Ishikawa (cell line): ENCODE data around the gene MAGEF1.

ENCODE experiments used
- EP300 ChIP-seq: IDR thresholded peaks from 2 replicates; pipeline ENCODE4 v1.6.1; 2012; ENCODE audit warnings: borderline replicate concordance
- TF ChIP-seq, protein P1 (sequence below): IDR thresholded peaks from 2 replicates; pipeline ENCODE4 v1.6.1; 2012; ENCODE audit warnings: low read depth, mild to moderate bottlenecking

DNA sequence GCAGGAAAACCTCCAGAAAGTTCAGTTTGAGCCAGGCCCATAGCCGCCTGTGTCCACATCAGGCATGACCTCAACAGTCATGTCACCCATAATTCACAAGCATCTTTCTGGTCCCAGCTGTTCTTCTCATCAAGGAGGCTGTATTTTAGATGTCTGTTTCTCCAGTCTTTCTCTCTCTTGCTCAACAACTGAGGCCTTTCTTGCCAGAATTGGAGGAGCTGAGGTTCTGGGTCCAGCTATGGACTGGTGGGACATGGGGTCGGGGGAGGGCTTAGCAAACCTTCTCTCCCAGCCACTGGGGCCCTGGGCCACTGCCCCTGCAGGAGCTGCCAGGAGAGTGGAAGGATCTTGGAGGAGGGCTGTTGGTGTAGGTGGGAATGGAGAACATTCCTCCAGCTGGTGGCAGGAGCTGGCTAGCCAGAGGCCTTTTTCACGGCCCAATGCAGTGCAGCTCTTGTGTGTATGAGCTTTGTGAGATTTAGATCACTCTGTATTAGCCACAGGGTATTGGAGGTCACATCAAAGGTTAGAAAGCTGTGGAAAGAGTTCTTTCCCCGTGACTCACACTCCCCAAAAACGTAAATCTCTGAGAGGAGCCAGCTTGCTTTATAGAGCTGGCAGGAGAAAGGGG is 23.5 kb downstream of the MAGEF1 start:
- TF ChIP-seq, protein P1, sequence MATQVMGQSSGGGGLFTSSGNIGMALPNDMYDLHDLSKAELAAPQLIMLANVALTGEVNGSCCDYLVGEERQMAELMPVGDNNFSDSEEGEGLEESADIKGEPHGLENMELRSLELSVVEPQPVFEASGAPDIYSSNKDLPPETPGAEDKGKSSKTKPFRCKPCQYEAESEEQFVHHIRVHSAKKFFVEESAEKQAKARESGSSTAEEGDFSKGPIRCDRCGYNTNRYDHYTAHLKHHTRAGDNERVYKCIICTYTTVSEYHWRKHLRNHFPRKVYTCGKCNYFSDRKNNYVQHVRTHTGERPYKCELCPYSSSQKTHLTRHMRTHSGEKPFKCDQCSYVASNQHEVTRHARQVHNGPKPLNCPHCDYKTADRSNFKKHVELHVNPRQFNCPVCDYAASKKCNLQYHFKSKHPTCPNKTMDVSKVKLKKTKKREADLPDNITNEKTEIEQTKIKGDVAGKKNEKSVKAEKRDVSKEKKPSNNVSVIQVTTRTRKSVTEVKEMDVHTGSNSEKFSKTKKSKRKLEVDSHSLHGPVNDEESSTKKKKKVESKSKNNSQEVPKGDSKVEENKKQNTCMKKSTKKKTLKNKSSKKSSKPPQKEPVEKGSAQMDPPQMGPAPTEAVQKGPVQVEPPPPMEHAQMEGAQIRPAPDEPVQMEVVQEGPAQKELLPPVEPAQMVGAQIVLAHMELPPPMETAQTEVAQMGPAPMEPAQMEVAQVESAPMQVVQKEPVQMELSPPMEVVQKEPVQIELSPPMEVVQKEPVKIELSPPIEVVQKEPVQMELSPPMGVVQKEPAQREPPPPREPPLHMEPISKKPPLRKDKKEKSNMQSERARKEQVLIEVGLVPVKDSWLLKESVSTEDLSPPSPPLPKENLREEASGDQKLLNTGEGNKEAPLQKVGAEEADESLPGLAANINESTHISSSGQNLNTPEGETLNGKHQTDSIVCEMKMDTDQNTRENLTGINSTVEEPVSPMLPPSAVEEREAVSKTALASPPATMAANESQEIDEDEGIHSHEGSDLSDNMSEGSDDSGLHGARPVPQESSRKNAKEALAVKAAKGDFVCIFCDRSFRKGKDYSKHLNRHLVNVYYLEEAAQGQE: no peak
- TF ChIP-seq EP300: no peak
